ENCODE data around the gene CTSC. TPM values are rescaled to one million over a fixed set of nuclear protein-coding genes. Genes with fewer than 3 reads are reported as not detected.
"Not testable (repeated sequence)": the region's sequence is repeated elsewhere in the genome, so short reads cannot be mapped to it uniquely, and the experiment has no call there.

The CTSC gene
- total and polyA plus RNA-seq, 3 experiments from 2014 or later: 128 to 261 (median 132) TPM

GRCh38 chr11:88245576-88245975 lies 92.0 kb downstream of the CTSC start:
- H3K4me1 Mint-ChIP-seq; DNase-seq; H3K27me3 Mint-ChIP-seq; H3K4me3 ChIP-seq (ENCODE audit: low read length); CTCF ChIA-PET; H3K36me3 ChIP-seq (ENCODE audit: insufficient read depth, low read length); H3K9me3 ChIP-seq (ENCODE audit: low read length); H3K27me3 ChIP-seq (ENCODE audit: insufficient read depth, low read length, poor library complexity, severe bottlenecking); H3K27ac Mint-ChIP-seq; H3K4me1 ChIP-seq (ENCODE audit: insufficient read depth, low read length); H3K4me3 Mint-ChIP-seq; H3K27ac ChIP-seq (ENCODE audit: low read depth, low read length); POLR2A ChIA-PET: not testable (repeated sequence)
- H3K9me3 Mint-ChIP-seq: peaks cover 0 to 22% (median 16%) of the 10 kb centered on the region in 5 donors
- H3K36me3 Mint-ChIP-seq: peaks cover 6 to 42% (median 21%) of the 10 kb centered on the region in 3 donors

Other genes starting within 250 kb of the CTSC start
- 1 to 10 TPM; 3.1 to 3.7 TPM for gene RAB38, start 162.3 kb downstream of the CTSC start, total RNA-seq
- gene RAB38, start 162.3 kb downstream of the CTSC start, polyA plus RNA-seq: 2.1 TPM